Measurements from ENCODE around the gene GDF3. TPM values are rescaled to one million over a fixed set of nuclear protein-coding genes. Genes with fewer than 3 reads are reported as not detected.

The GDF3 gene
- total and polyA plus RNA-seq, 2 donors (not counting 1 experiment from before 2014, with no cell fraction given), result not detected

DNA sequence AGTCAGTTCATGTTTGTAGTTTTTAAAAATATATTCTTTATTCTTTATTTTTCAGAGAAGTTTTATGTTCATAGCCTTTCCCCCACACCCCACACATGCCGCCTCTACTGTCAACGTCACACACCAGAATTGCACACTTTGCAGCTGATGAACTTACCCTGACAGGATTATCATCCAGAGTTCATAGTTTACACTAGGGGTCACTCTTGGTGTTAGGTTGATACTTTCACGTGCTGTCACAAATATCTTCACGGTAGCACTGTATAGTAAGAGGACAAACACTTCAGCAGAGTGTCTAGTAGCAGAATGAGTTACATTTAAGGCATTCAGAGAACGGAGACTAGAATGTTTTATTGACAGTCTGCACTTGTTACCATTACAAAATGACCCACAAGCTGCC lies 20.8 kb upstream of the GDF3 start:
- Histone ChIP-seq H3K27me3 (ENCODE audit: control insufficient read depth, insufficient read depth, low read length) (no peaks in the 10 kb centered on the region), H3K4me3 (replicated peaks in 1 of 4; ENCODE audit: control extremely low read depth in 1 of 4, insufficient read depth in 1 of 4, low read depth in 3 of 4, low read length in 4 of 4) (no peak overlapping the region), H3K79me2 (ENCODE audit: control insufficient read depth, insufficient read depth, low read length) (no peaks in the 10 kb centered on the region), H3K36me3 (ENCODE audit: control insufficient read depth, insufficient read depth, low read length) (no peaks in the 10 kb centered on the region), H3K4me2 (ENCODE audit: extremely low read depth, insufficient read depth, low read length) (no peak overlapping the region), H3K4me1 (ENCODE audit: control insufficient read depth, extremely low read depth, insufficient read depth, low read length) (no peaks in the 10 kb centered on the region), H4K20me1 (ENCODE audit: control insufficient read depth, extremely low read depth, insufficient read depth, low read length) (no peaks in the 10 kb centered on the region), H3K9me3 (ENCODE audit: control insufficient read depth, insufficient read depth, low read depth, low read length) (no peaks in the 10 kb centered on the region), H2AFZ (ENCODE audit: low read length) (no peak overlapping the region), H3K9ac (ENCODE audit: insufficient read depth, low read length) (no peak overlapping the region), H3K27ac (ENCODE audit: insufficient read depth, low read length) (no peak overlapping the region)
- no peak for DNase-seq (ENCODE audit: low read depth in 2 of 2)
- TF ChIP-seq, protein P1, sequence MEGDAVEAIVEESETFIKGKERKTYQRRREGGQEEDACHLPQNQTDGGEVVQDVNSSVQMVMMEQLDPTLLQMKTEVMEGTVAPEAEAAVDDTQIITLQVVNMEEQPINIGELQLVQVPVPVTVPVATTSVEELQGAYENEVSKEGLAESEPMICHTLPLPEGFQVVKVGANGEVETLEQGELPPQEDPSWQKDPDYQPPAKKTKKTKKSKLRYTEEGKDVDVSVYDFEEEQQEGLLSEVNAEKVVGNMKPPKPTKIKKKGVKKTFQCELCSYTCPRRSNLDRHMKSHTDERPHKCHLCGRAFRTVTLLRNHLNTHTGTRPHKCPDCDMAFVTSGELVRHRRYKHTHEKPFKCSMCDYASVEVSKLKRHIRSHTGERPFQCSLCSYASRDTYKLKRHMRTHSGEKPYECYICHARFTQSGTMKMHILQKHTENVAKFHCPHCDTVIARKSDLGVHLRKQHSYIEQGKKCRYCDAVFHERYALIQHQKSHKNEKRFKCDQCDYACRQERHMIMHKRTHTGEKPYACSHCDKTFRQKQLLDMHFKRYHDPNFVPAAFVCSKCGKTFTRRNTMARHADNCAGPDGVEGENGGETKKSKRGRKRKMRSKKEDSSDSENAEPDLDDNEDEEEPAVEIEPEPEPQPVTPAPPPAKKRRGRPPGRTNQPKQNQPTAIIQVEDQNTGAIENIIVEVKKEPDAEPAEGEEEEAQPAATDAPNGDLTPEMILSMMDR (conservative IDR thresholded peaks at IDR 0.05 in 1 of 2, IDR thresholded peaks at IDR 0.05 in 1 of 2; ENCODE audit: low read depth in 1 of 2, low read length in 2 of 2), result no peak
- no peak for TF ChIP-seq EZH2 (IDR thresholded peaks at IDR 0.05; ENCODE audit: low read length, missing control alignments)

DNA sequence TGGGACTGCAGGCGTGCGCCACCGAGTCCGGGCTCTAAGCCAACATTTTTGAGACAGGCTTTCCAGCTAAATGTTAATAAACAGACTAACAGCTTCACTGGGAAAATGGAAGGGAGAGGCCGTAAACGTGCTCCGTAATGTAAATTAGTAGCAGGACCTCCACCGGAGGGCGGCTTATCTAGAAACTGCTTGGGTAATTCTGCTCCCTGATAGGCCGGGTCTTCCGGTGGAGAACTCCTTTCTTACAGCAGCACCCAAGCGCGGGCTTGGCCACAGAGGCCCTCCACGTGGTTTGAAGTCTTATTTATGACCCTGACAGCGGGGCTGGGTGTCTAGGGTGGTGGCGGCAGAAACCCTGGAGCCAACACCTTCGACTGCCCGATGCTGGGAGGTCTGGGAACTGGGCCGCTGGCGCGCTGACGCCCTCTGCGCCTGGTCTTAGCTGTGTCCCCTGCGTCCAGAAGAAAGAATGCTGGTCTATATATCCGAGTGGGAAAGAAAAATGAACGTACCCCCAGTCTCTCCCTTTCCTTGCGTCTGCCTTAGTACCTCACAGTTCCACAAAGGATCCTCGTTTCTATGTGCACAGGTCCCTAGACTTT lies 17.4 kb upstream of the GDF3 start:
- H3K27me3 ChIP-seq (ENCODE audit: control insufficient read depth, insufficient read depth, low read length), result no peaks in the 10 kb centered on the region

DNA sequence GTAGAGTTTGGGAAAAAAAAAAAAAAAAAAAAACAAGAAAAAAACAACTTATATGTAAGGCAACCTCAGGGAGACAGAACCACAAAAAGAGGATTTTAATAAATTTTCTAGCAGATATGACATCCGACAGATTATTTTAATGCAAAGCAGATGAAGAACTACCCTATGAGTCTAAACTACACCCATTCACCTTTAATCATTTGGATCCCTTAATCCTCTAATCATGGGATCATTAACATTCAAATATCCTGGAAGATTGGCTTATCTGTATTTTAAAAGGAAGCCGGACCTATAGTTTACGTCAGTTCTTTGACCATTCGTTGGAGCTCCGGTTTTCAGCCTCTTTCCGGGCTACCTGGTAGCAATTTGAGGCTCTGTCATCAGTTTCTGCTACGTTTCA lies 15.6 kb upstream of the GDF3 start, which contains the start of gene DPPA3:
Gene DPPA3 (plus strand): TSS at position 301 of the 400 bp plus-strand sequence. CDS start 138 bp downstream, outside the sequence.
- no peak within 1 kb of the TSS for H3K27ac ChIP-seq (ENCODE audit: insufficient read depth, low read length)
- no peak within 1 kb of the TSS for H3K9ac ChIP-seq (ENCODE audit: insufficient read depth, low read length)
- no peaks in the 10 kb centered on the region for H3K36me3 ChIP-seq (ENCODE audit: control insufficient read depth, insufficient read depth, low read length)
- no peaks in the 10 kb centered on the region for H3K79me2 ChIP-seq (ENCODE audit: control insufficient read depth, insufficient read depth, low read length)
- H3K4me2 ChIP-seq (ENCODE audit: extremely low read depth, insufficient read depth, low read length), result no peak within 1 kb of the TSS
- no peaks in the 10 kb centered on the region for H3K4me1 ChIP-seq (ENCODE audit: control insufficient read depth, extremely low read depth, insufficient read depth, low read length)
- no peaks in the 10 kb centered on the region for H3K27me3 ChIP-seq (ENCODE audit: control insufficient read depth, insufficient read depth, low read length)
- H3K9me3 ChIP-seq (ENCODE audit: control insufficient read depth, insufficient read depth, low read depth, low read length), result no peaks in the 10 kb centered on the region
- no peak within 1 kb of the TSS for H3K4me3 ChIP-seq (replicated peaks in 1 of 4; ENCODE audit: control extremely low read depth in 1 of 4, insufficient read depth in 1 of 4, low read depth in 3 of 4, low read length in 4 of 4)
- H2AFZ ChIP-seq (ENCODE audit: low read length), result no peak within 1 kb of the TSS
- no peak for DNase-seq (ENCODE audit: low read depth in 2 of 2)
- TF ChIP-seq, protein P1 (conservative IDR thresholded peaks at IDR 0.05 in 1 of 2, IDR thresholded peaks at IDR 0.05 in 1 of 2; ENCODE audit: low read depth in 1 of 2, low read length in 2 of 2), result no peak
- TF ChIP-seq EZH2 (IDR thresholded peaks at IDR 0.05; ENCODE audit: low read length, missing control alignments), result no peak
- no peaks in the 10 kb centered on the region for H4K20me1 ChIP-seq (ENCODE audit: control insufficient read depth, extremely low read depth, insufficient read depth, low read length)

More for the DNA sequence above, 17.4 kb upstream of the GDF3 start:
- no peak for DNase-seq (ENCODE audit: low read depth in 2 of 2)
- TF ChIP-seq EZH2 (IDR thresholded peaks at IDR 0.05; ENCODE audit: low read length, missing control alignments), result no peak
- TF ChIP-seq, protein P1 (conservative IDR thresholded peaks at IDR 0.05 in 1 of 2, IDR thresholded peaks at IDR 0.05 in 1 of 2; ENCODE audit: low read depth in 1 of 2, low read length in 2 of 2), result no peak
- Histone ChIP-seq H3K9me3 (ENCODE audit: control insufficient read depth, insufficient read depth, low read depth, low read length) (no peaks in the 10 kb centered on the region), H3K27ac (ENCODE audit: insufficient read depth, low read length) (no peak overlapping the region), H2AFZ (ENCODE audit: low read length) (no peak overlapping the region), H3K4me1 (ENCODE audit: control insufficient read depth, extremely low read depth, insufficient read depth, low read length) (no peaks in the 10 kb centered on the region), H3K4me3 (replicated peaks in 1 of 4; ENCODE audit: control extremely low read depth in 1 of 4, insufficient read depth in 1 of 4, low read depth in 3 of 4, low read length in 4 of 4) (no peak overlapping the region), H3K36me3 (ENCODE audit: control insufficient read depth, insufficient read depth, low read length) (no peaks in the 10 kb centered on the region), H3K4me2 (ENCODE audit: extremely low read depth, insufficient read depth, low read length) (no peak overlapping the region), H3K79me2 (ENCODE audit: control insufficient read depth, insufficient read depth, low read length) (no peaks in the 10 kb centered on the region), H4K20me1 (ENCODE audit: control insufficient read depth, extremely low read depth, insufficient read depth, low read length) (no peaks in the 10 kb centered on the region), H3K9ac (ENCODE audit: insufficient read depth, low read length) (no peak overlapping the region)

All from fibroblast of lung (primary cell).